Fibroblast of villous mesenchyme (primary cell): Measurements from ENCODE around the gene CABYR. TPM values are rescaled to one million over a fixed set of nuclear protein-coding genes. Genes with fewer than 3 reads are reported as not detected.

Experiments
- DNase-seq: peaks from one replicate; pipeline ENCODE4 v3.0.0-alpha.2; 2010; ENCODE audit warnings: low read depth
- H3K4me3 ChIP-seq: 2 replicates; pipeline ENCODE4 v1.5.1; 2011; ENCODE audit warnings: low read depth, mild to moderate bottlenecking, low read length
- CTCF ChIP-seq: IDR thresholded peaks from 2 replicates; pipeline ENCODE4 v1.5.1; 2012; ENCODE audit warnings: low read depth, mild to moderate bottlenecking, low read length; ENCODE audit not compliant: insufficient read depth
- total RNA-seq: library from RNA; depleted of rRNA; stranded (reverse); fragments of >200 nt; gene quantifications from 2 replicates; pipeline ENCODE4 v1.2.3, GENCODE V29; 2012

Gene CABYR
- total RNA-seq, 1 donor: 20.3 TPM

- no peak overlapping the region for H3K4me3 ChIP-seq
- TF ChIP-seq CTCF: no peak
- no peak for DNase-seq
Measured at GRCh38 chr18:24197412-24197811, 58.5 kb downstream of the CABYR start.

GRCh38 chr18:24198461-24198860 is 59.6 kb downstream of the CABYR start:
- no peak for DNase-seq
- no peak overlapping the region for H3K4me3 ChIP-seq
- TF ChIP-seq CTCF: no peak

GRCh38 chr18:24199372-24199962 is 60.6 kb downstream of the CABYR start:
- DNase-seq: no peak
- no peak for TF ChIP-seq CTCF
- no peak overlapping the region for H3K4me3 ChIP-seq

DNA sequence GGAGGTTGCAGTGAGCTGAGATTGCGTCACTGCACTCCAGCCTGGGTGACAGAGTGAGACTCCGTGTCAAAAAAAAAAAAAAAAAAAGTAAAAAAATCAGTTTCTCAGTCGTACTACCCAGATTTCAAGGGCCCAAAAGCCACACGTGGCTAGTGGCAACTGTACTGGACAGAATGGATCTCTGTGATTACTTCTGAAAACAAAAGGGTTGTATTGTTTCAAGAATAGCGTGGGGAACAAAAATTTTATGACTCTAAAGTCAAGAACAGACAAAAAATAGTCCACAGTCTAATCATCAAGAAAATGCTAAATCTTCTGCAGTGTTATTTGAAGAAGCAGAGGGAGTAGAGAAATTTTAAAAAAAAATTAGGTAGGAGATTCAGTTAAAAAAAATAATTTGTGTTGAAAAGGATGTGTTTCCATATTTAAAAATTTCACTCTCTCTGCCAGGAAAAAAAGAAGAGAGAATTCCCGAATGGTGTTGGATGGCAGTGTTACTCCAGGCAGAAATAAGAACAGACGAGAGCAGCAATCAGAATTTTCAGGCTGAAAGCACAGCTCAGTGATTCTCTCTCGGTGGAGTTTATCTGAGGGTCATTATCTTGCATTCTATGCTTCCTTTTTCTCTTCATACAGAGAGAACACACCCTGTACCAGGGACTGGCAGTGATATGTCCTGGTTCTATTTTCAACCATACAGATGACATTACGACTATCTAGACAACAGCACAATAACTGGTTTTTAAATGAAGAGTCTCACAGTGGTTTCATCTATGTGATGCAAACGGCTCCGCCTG is 61.8 kb downstream of the CABYR start:
- no peak for DNase-seq
- no peak for TF ChIP-seq CTCF
- H3K4me3 ChIP-seq: no peak overlapping the region

GRCh38 chr18:24201699-24202687 is 63.1 kb downstream of the CABYR start:
- no peak for TF ChIP-seq CTCF
- no peak for DNase-seq
- no peak overlapping the region for H3K4me3 ChIP-seq

- no peak for DNase-seq
- TF ChIP-seq CTCF: no peak
- no peak overlapping the region for H3K4me3 ChIP-seq
Measured at GRCh38 chr18:24204904-24205303, 66.0 kb downstream of the CABYR start.
